Upper lobe of right lung (tissue), 1 donor: Measurements from ENCODE around the gene ASPSCR1. TPM values are rescaled to one million over a fixed set of nuclear protein-coding genes. Genes with fewer than 3 reads are reported as not detected.

Source experiments
- ATAC-seq: fragments of 200-7000 bp; cut with Tn5 transposase; one replicate; pipeline ENCODE4 v1.9.1; 2020; ENCODE audit warnings: mild to moderate bottlenecking, moderate library complexity
- DNase-seq: peaks from one replicate; pipeline ENCODE4 v3.0.0-alpha.2; 2020
- H3K27ac ChIP-seq: fragments of 200-600 bp; one replicate; pipeline ENCODE4 v1.8.0; 2022
- H3K27me3 ChIP-seq: fragments of 200-600 bp; one replicate; pipeline ENCODE4 v1.8.0; 2022; ENCODE audit warnings: mild to moderate bottlenecking
- H3K36me3 ChIP-seq: fragments of 200-600 bp; one replicate; pipeline ENCODE4 v1.8.0; 2022
- H3K4me1 ChIP-seq: fragments of 200-600 bp; one replicate; pipeline ENCODE4 v1.8.0; 2022
- H3K4me3 ChIP-seq: fragments of 200-600 bp; one replicate; pipeline ENCODE4 v1.8.0; 2022; ENCODE audit warnings: mild to moderate bottlenecking
- H3K9me3 ChIP-seq: fragments of 200-600 bp; one replicate; pipeline ENCODE4 v1.8.0; 2022
- intact Hi-C: fragments of 100-400 bp; cut with DNase I; formaldehyde crosslinking; loops from one replicate; pipeline ENCODE4 v1.11.0; 2022
- total RNA-seq: library from RNA; stranded (reverse); fragmentation: NEBNext Ultra II Directional; extraction: Animal tissue kit (Norgen Biotek cat#: 25700); gene quantifications from one replicate; pipeline ENCODE4 v1.2.1, GENCODE V29; 2021
- TF ChIP-seq, protein P1 (sequence below): fragments of 200-600 bp; IDR thresholded peaks from one replicate; pipeline ENCODE4 v1.8.0; 2022; ENCODE audit warnings: antibody characterized with exemption
- donor health status: DM: no; HTN: yes; CAD: no; lungs with severe emphysema.

ASPSCR1 gene
- total RNA-seq, 1 donor from 2014 or later = 50.3 TPM

DNA sequence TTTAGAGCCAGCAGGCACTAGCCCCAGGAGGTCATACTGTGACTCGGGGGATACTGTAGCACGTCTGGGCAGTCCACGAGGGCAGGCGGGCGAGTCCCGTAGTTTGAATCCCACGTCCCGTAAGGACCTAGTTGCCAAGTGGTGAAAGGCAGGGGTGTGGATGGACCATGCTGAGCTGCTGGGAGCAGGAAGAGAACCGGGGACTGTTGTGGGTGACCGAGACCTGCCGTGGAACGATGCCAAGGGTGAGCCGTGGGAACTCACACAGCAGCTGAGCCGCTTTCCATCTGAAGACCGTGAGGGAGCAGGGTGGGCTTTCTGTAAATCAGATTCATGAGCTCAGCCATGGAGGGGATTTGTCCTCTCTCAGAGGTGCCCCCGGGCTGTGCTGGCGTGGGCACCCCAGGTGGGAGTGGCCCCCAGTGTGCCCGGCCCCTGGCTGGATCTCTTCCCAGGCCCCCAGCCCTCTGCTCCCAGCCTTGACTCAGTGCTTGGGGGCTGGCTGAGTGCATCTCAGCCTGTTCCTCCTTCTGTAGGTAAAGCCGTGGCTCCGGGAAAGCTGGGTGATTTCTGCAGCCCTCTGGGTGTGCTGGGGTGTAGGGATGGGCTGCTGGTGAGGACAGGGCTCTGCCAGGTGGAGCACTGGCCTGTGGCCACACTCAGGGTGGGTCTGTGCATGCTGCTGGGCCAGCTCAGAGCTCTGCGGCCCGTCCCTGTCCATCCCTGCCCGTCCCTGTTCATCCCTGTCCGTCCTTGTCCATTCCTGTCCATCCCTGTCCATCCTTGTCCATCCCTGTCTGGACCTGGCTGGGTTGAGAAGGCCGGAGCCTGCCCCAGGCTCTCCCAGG is 13.6 kb downstream of the ASPSCR1 start:
- TF ChIP-seq, protein P1, sequence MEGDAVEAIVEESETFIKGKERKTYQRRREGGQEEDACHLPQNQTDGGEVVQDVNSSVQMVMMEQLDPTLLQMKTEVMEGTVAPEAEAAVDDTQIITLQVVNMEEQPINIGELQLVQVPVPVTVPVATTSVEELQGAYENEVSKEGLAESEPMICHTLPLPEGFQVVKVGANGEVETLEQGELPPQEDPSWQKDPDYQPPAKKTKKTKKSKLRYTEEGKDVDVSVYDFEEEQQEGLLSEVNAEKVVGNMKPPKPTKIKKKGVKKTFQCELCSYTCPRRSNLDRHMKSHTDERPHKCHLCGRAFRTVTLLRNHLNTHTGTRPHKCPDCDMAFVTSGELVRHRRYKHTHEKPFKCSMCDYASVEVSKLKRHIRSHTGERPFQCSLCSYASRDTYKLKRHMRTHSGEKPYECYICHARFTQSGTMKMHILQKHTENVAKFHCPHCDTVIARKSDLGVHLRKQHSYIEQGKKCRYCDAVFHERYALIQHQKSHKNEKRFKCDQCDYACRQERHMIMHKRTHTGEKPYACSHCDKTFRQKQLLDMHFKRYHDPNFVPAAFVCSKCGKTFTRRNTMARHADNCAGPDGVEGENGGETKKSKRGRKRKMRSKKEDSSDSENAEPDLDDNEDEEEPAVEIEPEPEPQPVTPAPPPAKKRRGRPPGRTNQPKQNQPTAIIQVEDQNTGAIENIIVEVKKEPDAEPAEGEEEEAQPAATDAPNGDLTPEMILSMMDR = no peak
- H3K4me3 ChIP-seq = no peak overlapping the region
- DNase-seq = no peak
- no peaks in the 10 kb centered on the region for H3K9me3 ChIP-seq
- H3K27ac ChIP-seq = peak overlapping the region; percentile 25
- no peak for ATAC-seq
- intact Hi-C loops = no loop called here
- H3K4me1 ChIP-seq = peaks cover 26% of the 10 kb centered on the region
- no peaks in the 10 kb centered on the region for H3K27me3 ChIP-seq
- H3K36me3 ChIP-seq = peaks cover 6% of the 10 kb centered on the region

DNA sequence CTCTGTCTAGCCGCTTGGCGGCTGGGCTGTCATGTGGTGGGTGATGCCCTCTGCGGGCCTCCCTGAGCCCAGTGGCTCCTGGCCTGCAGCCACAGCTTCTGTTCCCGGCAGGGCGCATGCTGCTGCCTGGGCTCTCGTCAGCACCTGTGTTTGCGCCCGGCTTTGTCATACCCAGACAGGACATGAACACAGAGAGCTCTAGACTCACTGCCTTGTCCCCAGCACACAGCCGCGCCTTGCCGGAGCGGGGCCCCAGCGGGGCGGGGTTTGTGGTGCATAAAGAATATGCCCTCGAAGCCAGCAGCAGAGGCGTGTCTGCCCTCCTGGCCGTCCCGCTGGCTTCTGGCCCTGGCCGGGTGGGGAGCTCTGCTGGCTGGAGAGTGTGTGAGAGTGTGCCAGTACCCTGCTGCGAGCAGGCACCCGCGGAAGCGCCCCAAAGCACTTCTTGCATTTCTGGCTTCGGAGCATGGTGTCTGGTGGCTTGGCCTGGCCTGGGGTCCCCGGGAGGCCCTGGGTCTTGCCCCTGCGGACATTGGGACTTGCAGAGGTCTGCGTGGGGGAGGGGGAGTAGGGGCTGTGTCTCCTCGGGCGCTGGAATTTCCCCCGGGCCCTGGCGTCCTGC is 14.4 kb downstream of the ASPSCR1 start:
- ATAC-seq = peak; percentile 91
- Histone ChIP-seq H3K36me3 (peaks cover 4% of the 10 kb centered on the region), H3K9me3 (no peaks in the 10 kb centered on the region), H3K4me3 (no peak overlapping the region), H3K4me1 (peaks cover 26% of the 10 kb centered on the region), H3K27me3 (no peaks in the 10 kb centered on the region), H3K27ac (peak overlapping the region; percentile 25)
- TF ChIP-seq, protein P1 = no peak
- peak; percentile 97 for DNase-seq
- intact Hi-C loops = no loop called here

DNA sequence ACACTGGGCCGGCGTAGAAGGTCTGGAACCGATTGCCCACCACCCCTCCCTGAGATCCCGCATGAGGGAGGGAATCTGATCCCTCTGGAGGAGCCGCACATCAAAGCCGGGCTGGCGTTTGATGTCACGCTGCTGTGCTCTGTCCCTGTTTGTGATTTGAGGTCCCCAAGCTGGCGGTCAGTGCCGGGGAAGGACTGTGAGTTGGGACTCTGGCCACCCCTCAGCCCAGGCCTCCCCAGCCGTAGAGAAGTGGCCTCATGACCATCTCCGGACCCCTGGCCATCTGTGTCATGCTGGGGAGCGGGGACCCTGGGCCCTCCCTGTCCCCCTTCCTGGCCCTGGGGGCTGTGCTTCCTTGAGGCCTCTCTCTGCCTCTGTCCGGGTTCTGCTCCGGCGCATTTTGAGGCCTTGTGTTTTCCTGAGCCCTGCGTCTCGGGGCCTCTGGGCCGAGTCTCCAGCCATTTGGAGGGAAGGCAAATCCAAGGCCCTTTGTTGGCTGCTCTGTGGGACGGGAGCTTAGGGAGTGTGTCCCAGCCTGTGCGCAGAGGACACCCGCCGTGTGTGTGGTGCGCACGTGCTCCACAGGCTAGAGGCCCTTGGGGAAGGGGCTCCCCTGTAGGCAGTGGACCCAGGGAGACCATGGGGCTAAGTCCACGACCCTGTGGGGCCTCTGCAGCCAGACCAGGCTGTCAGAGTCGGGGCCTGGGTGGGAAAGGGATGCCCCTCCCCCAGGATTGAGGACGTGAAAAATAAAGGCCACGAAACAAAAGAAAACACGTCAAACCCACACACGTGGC is 15.1 kb downstream of the ASPSCR1 start:
- Histone ChIP-seq H3K4me3 (no peak overlapping the region), H3K4me1 (peaks cover 26% of the 10 kb centered on the region), H3K27ac (peak overlapping the region; percentile 25), H3K27me3 (no peaks in the 10 kb centered on the region), H3K9me3 (no peaks in the 10 kb centered on the region), H3K36me3 (peaks cover 4% of the 10 kb centered on the region)
- TF ChIP-seq, protein P1 = no peak
- ATAC-seq (no peak), DNase-seq (no peak)
- intact Hi-C loops = no loop called here

DNA sequence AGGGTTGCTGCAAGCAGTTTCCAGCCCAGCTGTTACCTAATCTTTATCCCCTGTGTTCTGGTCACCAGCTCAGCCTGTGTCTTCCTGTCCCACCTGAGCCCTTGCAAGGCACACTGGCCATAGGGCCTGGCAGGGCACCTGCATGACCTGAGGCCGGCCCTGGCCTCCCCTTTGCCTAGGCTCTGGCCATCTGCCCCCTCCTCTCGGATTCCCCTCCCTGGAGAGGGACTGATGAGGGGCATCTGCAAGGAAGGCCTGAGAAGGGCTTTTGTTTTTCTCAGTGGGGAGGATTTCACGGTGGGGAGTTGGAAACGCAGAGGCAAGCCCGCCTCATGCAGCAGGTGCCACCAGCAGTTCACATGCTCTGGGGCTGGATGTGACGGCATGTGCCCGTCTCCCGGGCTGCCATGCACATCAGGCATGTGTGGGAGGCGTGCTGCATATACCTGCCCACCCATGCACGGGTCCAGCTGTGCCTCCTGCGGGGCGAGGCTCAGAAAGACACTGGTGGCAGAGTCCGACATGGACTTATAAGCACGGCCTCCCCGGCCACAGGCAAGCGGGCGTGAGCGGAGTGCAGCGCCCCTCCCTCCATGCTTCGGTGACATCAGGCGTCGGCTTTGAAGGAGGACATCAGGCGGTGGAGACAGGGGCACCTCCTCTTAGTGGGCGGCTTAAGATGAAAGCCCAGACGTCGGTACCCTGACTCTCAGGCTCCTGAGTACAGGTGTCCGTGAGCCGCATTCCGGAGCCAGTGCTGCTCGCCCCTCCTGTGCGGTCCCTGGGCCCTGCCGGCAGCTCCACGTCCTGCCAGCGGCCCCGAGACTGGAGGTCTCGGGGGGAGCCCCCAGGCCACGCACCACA is 16.5 kb downstream of the ASPSCR1 start:
- no peak overlapping the region for H3K27ac ChIP-seq

More for the DNA sequence above, 16.5 kb downstream of the ASPSCR1 start:
- Histone ChIP-seq H3K9me3 (no peaks in the 10 kb centered on the region), H3K4me3 (no peak overlapping the region), H3K27me3 (no peaks in the 10 kb centered on the region), H3K36me3 (peaks cover 4% of the 10 kb centered on the region), H3K4me1 (peaks cover 26% of the 10 kb centered on the region)
- no peak for ATAC-seq
- intact Hi-C loops = no loop called here
- TF ChIP-seq, protein P1 = no peak
- no peak for DNase-seq
